HepG2 (cell line): ENCODE measurements around the gene GLIS2. TPM values are rescaled to one million over a fixed set of nuclear protein-coding genes. Genes with fewer than 3 reads are reported as not detected.

Source experiments
- AHR ChIP-seq: IDR thresholded peaks from 2 replicates; pipeline ENCODE4 v1.6.1; 2018; ENCODE audit warnings: missing genetic modification reagents, missing compliant biosample characterization
- FOXA1 ChIP-seq, 2 experiments: fragments of 450-650 bp in 1 of 2; sonication (generic) in 1 of 2; formaldehyde crosslinking in 1 of 2; IDR thresholded peaks; 2 replicates each; pipeline versions ENCODE4 v1.4.0 to v1.6.1; 2016 to 2020; ENCODE audit warnings: missing genetic modification reagents in 1 of 2
- FOXC1 ChIP-seq: sonication (generic); formaldehyde crosslinking; IDR thresholded peaks from 2 replicates; pipeline ENCODE4 v1.8.0; 2022; ENCODE audit warnings: mild to moderate bottlenecking, missing genetic modification reagents, borderline replicate concordance
- KDM5A ChIP-seq: fragments of 200-600 bp; sonication (generic); IDR thresholded peaks from 2 replicates; pipeline ENCODE4 v1.7.0; 2018; ENCODE audit warnings: antibody characterized with exemption, mild to moderate bottlenecking, low read length, borderline replicate concordance
- PHF8 ChIP-seq: sonication (generic); formaldehyde crosslinking; IDR thresholded peaks from 2 replicates; pipeline ENCODE4 v1.5.0; 2020; ENCODE audit warnings: missing genetic modification reagents
- POLR2AphosphoS2 ChIP-seq: IDR thresholded peaks from 2 replicates; pipeline ENCODE4 v1.6.1; 2011; ENCODE audit warnings: low read depth, low read length, improper control_type of control experiment
- POLR2G ChIP-seq: fragments of 200-400 bp; formaldehyde crosslinking; IDR thresholded peaks from 2 replicates; pipeline ENCODE4 v1.6.1; 2018; ENCODE audit warnings: mild to moderate bottlenecking, low read depth, low read length, moderate library complexity
- RAD21 ChIP-seq: fragments of 450-650 bp; formaldehyde crosslinking; IDR thresholded peaks from 2 replicates; pipeline ENCODE4 v1.5.0; 2020; ENCODE audit warnings: mild to moderate bottlenecking
- RARA ChIP-seq: IDR thresholded peaks from 2 replicates; pipeline ENCODE4 v1.6.1; 2016; ENCODE audit warnings: missing genetic modification reagents, missing compliant biosample characterization
- SIX1 ChIP-seq: sonication (generic); formaldehyde crosslinking; IDR thresholded peaks from 2 replicates; pipeline ENCODE4 v1.4.0; 2020; ENCODE audit warnings: missing genetic modification reagents, borderline replicate concordance
- ZFY ChIP-seq: sonication (generic); formaldehyde crosslinking; IDR thresholded peaks from 2 replicates; pipeline ENCODE4 v1.4.0; 2020; ENCODE audit warnings: missing genetic modification reagents
- ZNF138 ChIP-seq: sonication (generic); formaldehyde crosslinking; IDR thresholded peaks from 2 replicates; pipeline ENCODE4 v1.5.0; 2020; ENCODE audit warnings: mild to moderate bottlenecking, low read depth, missing genetic modification reagents
- ZNF230 ChIP-seq: sonication (generic); formaldehyde crosslinking; IDR thresholded peaks from 2 replicates; pipeline ENCODE4 v1.4.0; 2020; ENCODE audit warnings: mild to moderate bottlenecking, missing genetic modification reagents
- ZNF30 ChIP-seq: sonication (generic); formaldehyde crosslinking; IDR thresholded peaks from 2 replicates; pipeline ENCODE4 v1.5.0; 2020; ENCODE audit warnings: mild to moderate bottlenecking, missing genetic modification reagents
- ZNF326 ChIP-seq: sonication (generic); formaldehyde crosslinking; IDR thresholded peaks from 2 replicates; pipeline ENCODE4 v1.4.0; 2020; ENCODE audit warnings: missing genetic modification reagents, borderline replicate concordance
- ZNF350 ChIP-seq: sonication (generic); formaldehyde crosslinking; IDR thresholded peaks from 2 replicates; pipeline ENCODE4 v1.4.0; 2020; ENCODE audit warnings: mild to moderate bottlenecking, low read depth, missing genetic modification reagents, borderline replicate concordance
- ZSCAN20 ChIP-seq: sonication (generic); formaldehyde crosslinking; IDR thresholded peaks from 2 replicates; pipeline ENCODE4 v1.4.0; 2020; ENCODE audit warnings: missing genetic modification reagents, mild to moderate bottlenecking, borderline replicate concordance
- polyA plus RNA-seq, 8 experiments: library from polyadenylated mRNA; depleted of rRNA in 3 of 8; stranded (reverse) in 7 of 8; unstranded in 1 of 8; fragments of >200 nt; fragmentation: Illumina TruSeq in 4 of 8; extraction: Trizol in 4 of 8; gene quantifications; 2 replicates each; pipeline versions ENCODE4 v1.2.1 to v1.2.3, GENCODE V29; 2011 to 2016; ENCODE audit warnings: low read depth in 4 of 8, missing spikeins in 1 of 8, mixed read lengths in 1 of 8; ENCODE audit not compliant: insufficient read depth in 1 of 8
- total RNA-seq, 5 experiments: library from RNA; depleted of rRNA; stranded (reverse); fragments of >200 nt; fragmentation: Illumina TruSeq; extraction: Trizol; gene quantifications; 2 replicates each; pipeline ENCODE4 v1.2.3, GENCODE V29; 2016; ENCODE audit warnings: low read depth in 1 of 5
- TF ChIP-seq, protein P1 (sequence below): sonication (generic); formaldehyde crosslinking; IDR thresholded peaks from 2 replicates; pipeline ENCODE4 v1.5.0; 2020; ENCODE audit warnings: mild to moderate bottlenecking, missing genetic modification reagents, moderate library complexity
- TF ChIP-seq, protein P2 (sequence below): sonication (generic); formaldehyde crosslinking; IDR thresholded peaks from 2 replicates; pipeline ENCODE4 v1.4.0; 2020; ENCODE audit warnings: missing genetic modification reagents
- TF ChIP-seq, protein P3 (sequence below): IDR thresholded peaks from 2 replicates; pipeline ENCODE4 v1.6.1; 2016; ENCODE audit warnings: missing genetic modification reagents, missing compliant biosample characterization
- TF ChIP-seq, protein P4 (sequence below): conservative IDR thresholded peaks from 2 replicates; pipeline ENCODE4 v1.6.1; 2018; ENCODE audit warnings: missing genetic modification reagents
- TF ChIP-seq, protein P5 (sequence below): sonication (generic); formaldehyde crosslinking; IDR thresholded peaks from 2 replicates; pipeline ENCODE4 v1.4.0; 2020; ENCODE audit warnings: missing genetic modification reagents, mild to moderate bottlenecking, borderline replicate concordance

The GLIS2 gene
- total and polyA plus RNA-seq, 2 of the 13 experiments (the other 11 are each of a cell fraction or from before 2014, with no cell fraction given): 0.28 to 0.29 TPM

DNA sequence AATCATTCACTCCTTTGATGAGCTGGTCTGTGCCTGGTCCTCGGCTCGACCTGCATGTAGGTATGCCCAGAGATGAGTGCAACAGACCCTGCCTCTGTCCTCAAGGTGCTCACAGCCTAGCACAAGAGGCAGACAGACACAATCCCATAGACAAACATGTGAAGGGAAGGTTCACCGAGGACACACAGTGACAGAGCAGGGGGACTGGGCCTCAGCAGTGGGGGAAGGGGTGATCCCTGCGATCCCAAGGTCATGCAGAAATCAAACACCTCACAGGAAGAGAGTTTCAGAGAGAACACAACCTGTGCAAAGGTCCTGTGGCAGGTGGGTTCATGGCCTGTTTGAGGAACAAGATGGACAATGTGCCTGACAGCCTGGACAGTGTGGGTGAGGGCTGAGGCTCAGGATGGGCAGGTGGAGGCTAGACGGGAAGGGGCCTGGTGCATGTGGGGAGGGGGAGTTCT lies 51.6 kb downstream of the GLIS2 start (continued):
- TF ChIP-seq, protein P1, sequence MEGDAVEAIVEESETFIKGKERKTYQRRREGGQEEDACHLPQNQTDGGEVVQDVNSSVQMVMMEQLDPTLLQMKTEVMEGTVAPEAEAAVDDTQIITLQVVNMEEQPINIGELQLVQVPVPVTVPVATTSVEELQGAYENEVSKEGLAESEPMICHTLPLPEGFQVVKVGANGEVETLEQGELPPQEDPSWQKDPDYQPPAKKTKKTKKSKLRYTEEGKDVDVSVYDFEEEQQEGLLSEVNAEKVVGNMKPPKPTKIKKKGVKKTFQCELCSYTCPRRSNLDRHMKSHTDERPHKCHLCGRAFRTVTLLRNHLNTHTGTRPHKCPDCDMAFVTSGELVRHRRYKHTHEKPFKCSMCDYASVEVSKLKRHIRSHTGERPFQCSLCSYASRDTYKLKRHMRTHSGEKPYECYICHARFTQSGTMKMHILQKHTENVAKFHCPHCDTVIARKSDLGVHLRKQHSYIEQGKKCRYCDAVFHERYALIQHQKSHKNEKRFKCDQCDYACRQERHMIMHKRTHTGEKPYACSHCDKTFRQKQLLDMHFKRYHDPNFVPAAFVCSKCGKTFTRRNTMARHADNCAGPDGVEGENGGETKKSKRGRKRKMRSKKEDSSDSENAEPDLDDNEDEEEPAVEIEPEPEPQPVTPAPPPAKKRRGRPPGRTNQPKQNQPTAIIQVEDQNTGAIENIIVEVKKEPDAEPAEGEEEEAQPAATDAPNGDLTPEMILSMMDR (CRISPR knock-in tag): peak; percentile 22; the same call in 1 of the 2 replicates
- TF ChIP-seq, protein P2, sequence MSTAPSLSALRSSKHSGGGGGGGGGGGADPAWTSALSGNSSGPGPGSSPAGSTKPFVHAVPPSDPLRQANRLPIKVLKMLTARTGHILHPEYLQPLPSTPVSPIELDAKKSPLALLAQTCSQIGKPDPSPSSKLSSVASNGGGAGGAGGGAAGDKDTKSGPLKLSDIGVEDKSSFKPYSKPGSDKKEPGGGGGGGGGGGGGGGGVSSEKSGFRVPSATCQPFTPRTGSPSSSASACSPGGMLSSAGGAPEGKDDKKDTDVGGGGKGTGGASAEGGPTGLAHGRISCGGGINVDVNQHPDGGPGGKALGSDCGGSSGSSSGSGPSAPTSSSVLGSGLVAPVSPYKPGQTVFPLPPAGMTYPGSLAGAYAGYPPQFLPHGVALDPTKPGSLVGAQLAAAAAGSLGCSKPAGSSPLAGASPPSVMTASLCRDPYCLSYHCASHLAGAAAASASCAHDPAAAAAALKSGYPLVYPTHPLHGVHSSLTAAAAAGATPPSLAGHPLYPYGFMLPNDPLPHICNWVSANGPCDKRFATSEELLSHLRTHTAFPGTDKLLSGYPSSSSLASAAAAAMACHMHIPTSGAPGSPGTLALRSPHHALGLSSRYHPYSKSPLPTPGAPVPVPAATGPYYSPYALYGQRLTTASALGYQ (CRISPR knock-in tag): no peak
- TF ChIP-seq SIX1 (CRISPR knock-in tag) (no peak), RAD21 (0 out of 2 replicates have a peak, but pooled peaks have one; percentile 31), POLR2G (no peak), POLR2AphosphoS2 (no peak), AHR (CRISPR knock-in tag) (0 out of 2 replicates have a peak, but pooled peaks have one; percentile 41), KDM5A (no peak), ZNF350 (CRISPR knock-in tag) (peak; percentile 50; the same call in 1 of the 2 replicates), RARA (CRISPR knock-in tag) (peak; percentile 78), ZNF326 (CRISPR knock-in tag) (no peak), PHF8 (CRISPR knock-in tag) (peak; percentile 19; the same call in 1 of the 2 replicates), ZNF230 (CRISPR knock-in tag) (0 out of 2 replicates have a peak, but pooled peaks have one; percentile 44), ZNF30 (CRISPR knock-in tag) (no peak), ZSCAN20 (CRISPR knock-in tag) (no peak), FOXA1 (IDR thresholded peaks at IDR 0.05) (no peak), FOXA1 (CRISPR knock-in tag; IDR thresholded peaks at IDR 0.05) (0 out of 2 replicates have a peak, but pooled peaks have one; percentile 16), ZNF138 (CRISPR knock-in tag) (no peak), ZFY (CRISPR knock-in tag) (peak; percentile 42; the same call in 1 of the 2 replicates), FOXC1 (no peak; the same call in 1 of the 2 replicates)
- TF ChIP-seq, protein P3, sequence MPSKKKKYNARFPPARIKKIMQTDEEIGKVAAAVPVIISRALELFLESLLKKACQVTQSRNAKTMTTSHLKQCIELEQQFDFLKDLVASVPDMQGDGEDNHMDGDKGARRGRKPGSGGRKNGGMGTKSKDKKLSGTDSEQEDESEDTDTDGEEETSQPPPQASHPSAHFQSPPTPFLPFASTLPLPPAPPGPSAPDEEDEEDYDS (CRISPR knock-in tag): no peak
- TF ChIP-seq, protein P4, sequence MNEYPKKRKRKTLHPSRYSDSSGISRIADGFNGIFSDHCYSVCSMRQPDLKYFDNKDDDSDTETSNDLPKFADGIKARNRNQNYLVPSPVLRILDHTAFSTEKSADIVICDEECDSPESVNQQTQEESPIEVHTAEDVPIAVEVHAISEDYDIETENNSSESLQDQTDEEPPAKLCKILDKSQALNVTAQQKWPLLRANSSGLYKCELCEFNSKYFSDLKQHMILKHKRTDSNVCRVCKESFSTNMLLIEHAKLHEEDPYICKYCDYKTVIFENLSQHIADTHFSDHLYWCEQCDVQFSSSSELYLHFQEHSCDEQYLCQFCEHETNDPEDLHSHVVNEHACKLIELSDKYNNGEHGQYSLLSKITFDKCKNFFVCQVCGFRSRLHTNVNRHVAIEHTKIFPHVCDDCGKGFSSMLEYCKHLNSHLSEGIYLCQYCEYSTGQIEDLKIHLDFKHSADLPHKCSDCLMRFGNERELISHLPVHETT: no peak
- TF ChIP-seq, protein P5, sequence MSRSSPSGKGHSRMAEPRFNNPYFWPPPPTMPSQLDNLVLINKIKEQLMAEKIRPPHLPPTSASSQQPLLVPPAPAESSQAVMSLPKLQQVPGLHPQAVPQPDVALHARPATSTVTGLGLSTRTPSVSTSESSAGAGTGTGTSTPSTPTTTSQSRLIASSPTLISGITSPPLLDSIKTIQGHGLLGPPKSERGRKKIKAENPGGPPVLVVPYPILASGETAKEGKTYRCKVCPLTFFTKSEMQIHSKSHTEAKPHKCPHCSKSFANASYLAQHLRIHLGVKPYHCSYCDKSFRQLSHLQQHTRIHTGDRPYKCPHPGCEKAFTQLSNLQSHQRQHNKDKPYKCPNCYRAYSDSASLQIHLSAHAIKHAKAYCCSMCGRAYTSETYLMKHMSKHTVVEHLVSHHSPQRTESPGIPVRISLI (CRISPR knock-in tag): 0 out of 2 replicates have a peak, but pooled peaks have one; percentile 47
